Keratinocyte (primary cell): Measurements from ENCODE around the gene FEN1.

Experiments
- CTCF ChIP-seq, 3 experiments: IDR thresholded peaks in 1 of 3; conservative IDR thresholded peaks in 1 of 3; optimal IDR thresholded peaks in 1 of 3; 2 replicates in 2 of 3; 3 replicates in 1 of 3; pipeline versions ENCODE3 to v1.5.1; 2011; ENCODE audit warnings: low read length in 3 of 3, mild to moderate bottlenecking in 3 of 3, moderate library complexity in 2 of 3, control low read depth in 1 of 3, inconsistent platforms in 1 of 3; ENCODE audit not compliant: insufficient read depth in 2 of 3; ENCODE audit errors: extremely low read depth in 1 of 3
- EZH2 ChIP-seq: IDR thresholded peaks from one replicate; pipeline ENCODE4 v1.6.1; 2012; ENCODE audit warnings: inconsistent platforms, mild to moderate bottlenecking, low read length, moderate library complexity

GRCh38 chr11:61744181-61744580 is 48.5 kb upstream of the FEN1 start:
- TF ChIP-seq CTCF (optimal IDR thresholded peaks at IDR 0.05 in 1 of 3, IDR thresholded peaks at IDR 0.05 in 1 of 3, conservative IDR thresholded peaks at IDR 0.05 in 1 of 3; ENCODE audit: extremely low read depth in 1 of 3, insufficient read depth in 2 of 3, low read length in 3 of 3) (no peak), EZH2 (no peak)
